ENCODE measurements around the gene PASD1. TPM values are rescaled to one million over a fixed set of nuclear protein-coding genes. Genes with fewer than 3 reads are reported as not detected.

PASD1 gene
- total RNA-seq, 2 donors from 2014 or later = 21.5 TPM; not detected in 1

DNA sequence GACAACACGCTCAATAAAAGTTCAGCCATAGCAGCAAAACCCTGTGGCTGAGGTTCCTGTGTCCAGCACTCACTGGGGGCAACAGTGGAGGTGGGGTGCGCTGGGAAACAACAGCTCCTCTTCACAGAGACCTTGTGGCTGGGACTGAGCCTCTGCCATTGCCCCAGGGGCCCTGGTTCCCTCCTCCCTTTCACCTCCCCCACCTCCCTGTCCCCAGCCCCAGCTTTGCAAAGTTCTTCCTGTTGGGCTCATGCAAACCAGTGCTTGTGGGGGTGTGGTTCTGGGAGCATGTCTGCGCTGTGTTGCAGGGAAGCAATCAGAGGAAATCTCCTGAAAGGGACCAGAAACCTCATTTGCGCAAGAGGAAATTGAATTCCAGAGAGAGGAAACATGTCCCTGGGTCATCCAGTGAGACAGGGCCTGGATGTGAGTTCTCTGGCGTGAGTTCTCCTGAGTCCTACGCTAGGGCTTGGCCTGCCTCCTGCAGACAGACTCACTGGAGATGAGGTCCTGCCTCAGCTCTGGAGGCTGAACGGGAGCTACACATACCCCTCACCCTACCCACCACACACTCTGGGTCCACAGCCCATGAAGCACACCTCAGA, 159.8 kb downstream of the PASD1 start:
- intact Hi-C loops (cut with DNase I) = no loop called here
- Histone ChIP-seq H3K9me3 (no peaks in the 10 kb centered on the region), H3K4me1 (replicated peaks) (no peaks in the 10 kb centered on the region), H3K27me3 (replicated peaks; ENCODE audit: insufficient read depth) (no peaks in the 10 kb centered on the region), H3K4me3 (no peak overlapping the region), H3K27ac (no peak overlapping the region), H3K36me3 (no peaks in the 10 kb centered on the region)
- no peak for TF ChIP-seq POLR2A (IDR thresholded peaks at IDR 0.05)
- no peak for TF ChIP-seq POLR2AphosphoS5 (IDR thresholded peaks at IDR 0.05)
- TF ChIP-seq, protein P1, sequence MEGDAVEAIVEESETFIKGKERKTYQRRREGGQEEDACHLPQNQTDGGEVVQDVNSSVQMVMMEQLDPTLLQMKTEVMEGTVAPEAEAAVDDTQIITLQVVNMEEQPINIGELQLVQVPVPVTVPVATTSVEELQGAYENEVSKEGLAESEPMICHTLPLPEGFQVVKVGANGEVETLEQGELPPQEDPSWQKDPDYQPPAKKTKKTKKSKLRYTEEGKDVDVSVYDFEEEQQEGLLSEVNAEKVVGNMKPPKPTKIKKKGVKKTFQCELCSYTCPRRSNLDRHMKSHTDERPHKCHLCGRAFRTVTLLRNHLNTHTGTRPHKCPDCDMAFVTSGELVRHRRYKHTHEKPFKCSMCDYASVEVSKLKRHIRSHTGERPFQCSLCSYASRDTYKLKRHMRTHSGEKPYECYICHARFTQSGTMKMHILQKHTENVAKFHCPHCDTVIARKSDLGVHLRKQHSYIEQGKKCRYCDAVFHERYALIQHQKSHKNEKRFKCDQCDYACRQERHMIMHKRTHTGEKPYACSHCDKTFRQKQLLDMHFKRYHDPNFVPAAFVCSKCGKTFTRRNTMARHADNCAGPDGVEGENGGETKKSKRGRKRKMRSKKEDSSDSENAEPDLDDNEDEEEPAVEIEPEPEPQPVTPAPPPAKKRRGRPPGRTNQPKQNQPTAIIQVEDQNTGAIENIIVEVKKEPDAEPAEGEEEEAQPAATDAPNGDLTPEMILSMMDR (IDR thresholded peaks at IDR 0.05) = no peak
- WGBS = 94% methylated on average over 5 of the region's 7 CpGs
- no peak for DNase-seq (ENCODE audit: low spot score)

DNA sequence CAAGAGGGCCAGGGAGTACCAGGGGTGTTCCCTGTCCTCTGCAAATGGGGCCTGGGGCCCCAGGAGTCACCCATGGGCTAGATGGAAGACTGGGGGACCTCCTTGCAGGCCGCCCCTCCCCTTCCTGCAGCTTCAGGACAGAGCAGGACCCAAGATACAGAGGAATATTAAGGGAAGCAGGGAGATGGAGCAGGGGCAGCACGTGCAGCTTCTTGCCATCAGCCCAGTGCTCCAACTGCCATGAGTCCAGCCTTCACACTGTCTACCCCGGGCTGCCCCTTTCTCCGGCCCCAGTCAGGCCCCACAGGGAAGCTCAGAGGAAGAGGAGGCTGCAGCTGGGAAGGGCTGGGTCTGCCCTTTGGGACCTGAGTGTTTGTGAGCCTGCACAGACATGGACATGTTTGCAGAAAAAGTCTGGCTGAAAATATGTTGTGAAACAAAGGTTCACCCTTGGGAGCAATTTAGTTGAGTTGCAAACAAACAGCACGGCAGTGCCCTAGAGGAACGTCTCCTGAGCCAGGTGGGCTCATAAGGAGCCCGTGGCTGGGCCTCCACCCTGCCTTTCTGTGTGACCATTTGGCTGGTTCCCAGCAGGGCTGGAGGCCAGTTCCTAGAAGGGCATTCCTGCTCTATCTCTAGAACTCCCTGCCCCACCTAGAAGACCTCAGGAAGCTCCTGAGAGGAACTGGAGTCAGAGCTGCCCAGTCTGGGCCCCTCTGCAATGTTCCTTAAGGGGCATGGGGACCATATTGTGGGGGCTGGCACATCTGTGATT, 161.3 kb downstream of the PASD1 start:
- Histone ChIP-seq H3K4me3 (no peak overlapping the region), H3K27me3 (replicated peaks; ENCODE audit: insufficient read depth) (no peaks in the 10 kb centered on the region), H3K27ac (no peak overlapping the region), H3K4me1 (replicated peaks) (no peaks in the 10 kb centered on the region), H3K9me3 (no peaks in the 10 kb centered on the region), H3K36me3 (no peaks in the 10 kb centered on the region)
- no peak for TF ChIP-seq POLR2AphosphoS5 (IDR thresholded peaks at IDR 0.05)
- TF ChIP-seq, protein P1 (IDR thresholded peaks at IDR 0.05) = no peak
- TF ChIP-seq POLR2A (IDR thresholded peaks at IDR 0.05) = no peak
- DNase-seq (ENCODE audit: low spot score) = peak; percentile 6
- 47% methylated on average over 6 of the region's 7 CpGs for WGBS
- intact Hi-C loops (cut with DNase I) = no loop called here

DNA sequence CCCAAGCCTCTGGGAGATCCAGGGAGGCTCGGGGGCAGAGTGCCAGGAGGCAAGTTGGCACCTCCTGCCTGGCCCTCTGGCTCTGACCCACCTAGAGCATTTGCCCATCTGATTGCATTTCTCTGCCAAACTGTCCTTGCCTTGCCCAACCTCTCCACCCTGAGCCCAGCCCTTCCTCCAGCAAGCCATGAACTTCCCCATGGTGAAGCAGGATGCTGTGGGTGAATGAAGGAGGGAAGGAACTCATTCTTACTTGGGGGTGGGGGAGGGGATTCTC, 161.8 kb downstream of the PASD1 start:
- H3K27ac ChIP-seq = no peak overlapping the region
- no peak for DNase-seq (ENCODE audit: low spot score)
- no peaks in the 10 kb centered on the region for H3K36me3 ChIP-seq
- H3K4me1 ChIP-seq (replicated peaks) = no peaks in the 10 kb centered on the region
- intact Hi-C loops (cut with DNase I) = no loop called here
- H3K9me3 ChIP-seq = no peaks in the 10 kb centered on the region
- no CpG with 5 or more reads among the region's 1 CpG for WGBS
- no peaks in the 10 kb centered on the region for H3K27me3 ChIP-seq (replicated peaks; ENCODE audit: insufficient read depth)
- TF ChIP-seq POLR2A (IDR thresholded peaks at IDR 0.05) = no peak
- TF ChIP-seq, protein P1 (IDR thresholded peaks at IDR 0.05) = no peak
- no peak for TF ChIP-seq POLR2AphosphoS5 (IDR thresholded peaks at IDR 0.05)
- H3K4me3 ChIP-seq = no peak overlapping the region

Other genes with a start within 250 kb of the PASD1 start
- 10 to 100 TPM; 33.8 to 42.0 TPM for gene VMA21, start 166.5 kb upstream of the PASD1 start, total RNA-seq
- gene PRRG3, start 131.8 kb downstream of the PASD1 start, total RNA-seq = 1 to 10 TPM in 1 of 2 donors, under 1 TPM in 1; 0.68 to 1.2 TPM
- gene FATE1, start 152.4 kb downstream of the PASD1 start, total RNA-seq = 1,000 to 10,000 TPM in 1 of 2 donors, not detected in 1; 1,003 TPM
- gene CNGA2, start 171.1 kb downstream of the PASD1 start, total RNA-seq = under 1 TPM in 1 of 2 donors, not detected in 1; 0.80 TPM